ENCODE data around the gene BCL7A. TPM values are rescaled to one million over a fixed set of nuclear protein-coding genes. Genes with fewer than 3 reads are reported as not detected.

Gene BCL7A
- total RNA-seq, 1 experiment from 2014 or later = 10.6 TPM

- Histone ChIP-seq H3K36me3 (replicated peaks; ENCODE audit: control insufficient read depth, insufficient read depth, low read length) (no peaks in the 10 kb centered on the region; the same call in 1 of the 2 replicates), H3K4me3 (ENCODE audit: insufficient read depth, low read depth, low read length) (no peak overlapping the region), H3K27me3 (ENCODE audit: control insufficient read depth, insufficient read depth, low read length) (no peaks in the 10 kb centered on the region)
- no peak for DNase-seq
Observed at GRCh38 chr12:122090759-122091515, 69.3 kb downstream of the BCL7A start.

- Histone ChIP-seq H3K27me3 (ENCODE audit: control insufficient read depth, insufficient read depth, low read length) (no peaks in the 10 kb centered on the region), H3K36me3 (replicated peaks; ENCODE audit: control insufficient read depth, insufficient read depth, low read length) (no peaks in the 10 kb centered on the region; the same call in 1 of the 2 replicates), H3K4me3 (ENCODE audit: insufficient read depth, low read depth, low read length) (no peak overlapping the region)
- DNase-seq = no peak
Observed at GRCh38 chr12:122093098-122093883, 71.6 kb downstream of the BCL7A start.

GRCh38 chr12:122094137-122094734 lies 72.6 kb downstream of the BCL7A start:
- H3K4me3 ChIP-seq (ENCODE audit: insufficient read depth, low read depth, low read length) = no peak overlapping the region
- DNase-seq = no peak
- H3K27me3 ChIP-seq (ENCODE audit: control insufficient read depth, insufficient read depth, low read length) = no peaks in the 10 kb centered on the region
- no peaks in the 10 kb centered on the region; the same call in 1 of the 2 replicates for H3K36me3 ChIP-seq (replicated peaks; ENCODE audit: control insufficient read depth, insufficient read depth, low read length)

GRCh38 chr12:122094735-122095631 lies 73.3 kb downstream of the BCL7A start:
- no peaks in the 10 kb centered on the region for H3K27me3 ChIP-seq (ENCODE audit: control insufficient read depth, insufficient read depth, low read length)
- no peak for DNase-seq
- H3K36me3 ChIP-seq (replicated peaks; ENCODE audit: control insufficient read depth, insufficient read depth, low read length) = no peaks in the 10 kb centered on the region; the same call in 1 of the 2 replicates
- H3K4me3 ChIP-seq (ENCODE audit: insufficient read depth, low read depth, low read length) = no peak overlapping the region

GRCh38 chr12:122096014-122096413 lies 74.3 kb downstream of the BCL7A start:
- H3K36me3 ChIP-seq (replicated peaks; ENCODE audit: control insufficient read depth, insufficient read depth, low read length) = no peaks in the 10 kb centered on the region; the same call in 1 of the 2 replicates
- DNase-seq = no peak
- no peak overlapping the region for H3K4me3 ChIP-seq (ENCODE audit: insufficient read depth, low read depth, low read length)
- H3K27me3 ChIP-seq (ENCODE audit: control insufficient read depth, insufficient read depth, low read length) = no peaks in the 10 kb centered on the region

GRCh38 chr12:122096591-122097149 lies 75.0 kb downstream of the BCL7A start:
- H3K4me3 ChIP-seq (ENCODE audit: insufficient read depth, low read depth, low read length) = no peak overlapping the region
- no peak for DNase-seq

GRCh38 chr12:122097584-122097926 lies 75.9 kb downstream of the BCL7A start:
- Histone ChIP-seq H3K36me3 (replicated peaks; ENCODE audit: control insufficient read depth, insufficient read depth, low read length) (no peaks in the 10 kb centered on the region; the same call in 1 of the 2 replicates), H3K4me3 (ENCODE audit: insufficient read depth, low read depth, low read length) (no peak overlapping the region), H3K27me3 (ENCODE audit: control insufficient read depth, insufficient read depth, low read length) (no peaks in the 10 kb centered on the region)
- DNase-seq = no peak

More at GRCh38 chr12:122096591-122097149, 75.0 kb downstream of the BCL7A start:
- H3K27me3 ChIP-seq (ENCODE audit: control insufficient read depth, insufficient read depth, low read length) = no peaks in the 10 kb centered on the region
- H3K36me3 ChIP-seq (replicated peaks; ENCODE audit: control insufficient read depth, insufficient read depth, low read length) = no peaks in the 10 kb centered on the region; the same call in 1 of the 2 replicates

- no peak for DNase-seq
- Histone ChIP-seq H3K4me3 (ENCODE audit: insufficient read depth, low read depth, low read length) (no peak overlapping the region), H3K27me3 (ENCODE audit: control insufficient read depth, insufficient read depth, low read length) (no peaks in the 10 kb centered on the region), H3K36me3 (replicated peaks; ENCODE audit: control insufficient read depth, insufficient read depth, low read length) (no peaks in the 10 kb centered on the region; the same call in 1 of the 2 replicates)
Observed at GRCh38 chr12:122097927-122098756, 76.5 kb downstream of the BCL7A start.

- no peak overlapping the region for H3K4me3 ChIP-seq (ENCODE audit: insufficient read depth, low read depth, low read length)
- no peaks in the 10 kb centered on the region for H3K27me3 ChIP-seq (ENCODE audit: control insufficient read depth, insufficient read depth, low read length)
- H3K36me3 ChIP-seq (replicated peaks; ENCODE audit: control insufficient read depth, insufficient read depth, low read length) = no peaks in the 10 kb centered on the region; the same call in 1 of the 2 replicates
- DNase-seq = no peak
Observed at GRCh38 chr12:122099280-122099749, 77.6 kb downstream of the BCL7A start.

- DNase-seq = no peak
- Histone ChIP-seq H3K36me3 (replicated peaks; ENCODE audit: control insufficient read depth, insufficient read depth, low read length) (no peaks in the 10 kb centered on the region; the same call in 1 of the 2 replicates), H3K4me3 (ENCODE audit: insufficient read depth, low read depth, low read length) (no peak overlapping the region), H3K27me3 (ENCODE audit: control insufficient read depth, insufficient read depth, low read length) (no peaks in the 10 kb centered on the region)
Observed at GRCh38 chr12:122099856-122100255, 78.2 kb downstream of the BCL7A start.

- no peaks in the 10 kb centered on the region; the same call in 1 of the 2 replicates for H3K36me3 ChIP-seq (replicated peaks; ENCODE audit: control insufficient read depth, insufficient read depth, low read length)
- H3K27me3 ChIP-seq (ENCODE audit: control insufficient read depth, insufficient read depth, low read length) = no peaks in the 10 kb centered on the region
- no peak overlapping the region for H3K4me3 ChIP-seq (ENCODE audit: insufficient read depth, low read depth, low read length)
- DNase-seq = no peak
Observed at GRCh38 chr12:122100568-122100967, 78.9 kb downstream of the BCL7A start.

GRCh38 chr12:122102331-122102730 lies 80.6 kb downstream of the BCL7A start:
- Histone ChIP-seq H3K27me3 (ENCODE audit: control insufficient read depth, insufficient read depth, low read length) (no peaks in the 10 kb centered on the region), H3K36me3 (replicated peaks; ENCODE audit: control insufficient read depth, insufficient read depth, low read length) (no peaks in the 10 kb centered on the region; the same call in 1 of the 2 replicates), H3K4me3 (ENCODE audit: insufficient read depth, low read depth, low read length) (no peak overlapping the region)
- DNase-seq = no peak

GRCh38 chr12:122104844-122105243 lies 83.2 kb downstream of the BCL7A start:
- H3K27me3 ChIP-seq (ENCODE audit: control insufficient read depth, insufficient read depth, low read length) = no peaks in the 10 kb centered on the region
- H3K36me3 ChIP-seq (replicated peaks; ENCODE audit: control insufficient read depth, insufficient read depth, low read length) = no peaks in the 10 kb centered on the region
- H3K4me3 ChIP-seq (ENCODE audit: insufficient read depth, low read depth, low read length) = no peak overlapping the region
- no peak for DNase-seq

Data from H7 (cell line).